ENCODE data around the gene RARRES1.

RARRES1 gene

DNA sequence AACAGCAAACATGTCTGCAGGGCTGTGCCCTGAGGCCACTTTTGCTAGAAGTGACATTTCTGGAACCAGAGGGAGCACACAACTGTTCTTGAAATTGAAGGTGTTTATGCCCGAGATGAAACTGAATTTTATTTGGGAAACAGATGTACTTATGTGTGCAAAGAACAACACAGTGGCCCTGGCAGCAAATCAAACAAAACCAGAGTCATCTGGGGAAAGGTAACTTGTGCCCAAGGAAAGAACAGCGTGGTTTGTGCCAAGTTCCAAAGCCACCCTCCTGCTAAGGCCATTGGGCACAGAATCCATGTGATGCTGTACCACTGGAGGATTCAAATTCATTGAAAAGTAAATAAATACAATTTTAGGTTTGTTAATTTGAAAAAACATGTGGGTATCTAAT is 31.2 kb upstream of the RARRES1 start:
- no peak for DNase-seq

DNA sequence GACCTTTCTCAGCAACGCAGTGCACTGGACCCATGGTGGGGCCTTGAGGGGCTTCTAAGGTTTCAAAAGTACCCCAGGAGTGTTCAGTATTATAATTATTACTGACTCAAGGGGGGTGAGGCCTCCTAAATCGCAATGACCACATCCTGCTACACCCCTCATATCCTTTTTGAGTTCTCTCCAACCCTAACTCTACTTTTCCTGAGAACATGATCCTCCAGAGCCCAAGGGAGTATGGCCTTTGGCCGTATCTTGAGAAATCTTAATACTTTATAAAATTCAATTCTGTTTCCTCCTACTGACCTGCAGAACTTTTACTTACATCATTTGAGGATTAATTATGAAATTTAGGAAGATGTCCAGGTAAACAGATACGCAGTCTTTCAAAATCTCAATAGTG is 30.4 kb upstream of the RARRES1 start:
- no peak for DNase-seq

DNA sequence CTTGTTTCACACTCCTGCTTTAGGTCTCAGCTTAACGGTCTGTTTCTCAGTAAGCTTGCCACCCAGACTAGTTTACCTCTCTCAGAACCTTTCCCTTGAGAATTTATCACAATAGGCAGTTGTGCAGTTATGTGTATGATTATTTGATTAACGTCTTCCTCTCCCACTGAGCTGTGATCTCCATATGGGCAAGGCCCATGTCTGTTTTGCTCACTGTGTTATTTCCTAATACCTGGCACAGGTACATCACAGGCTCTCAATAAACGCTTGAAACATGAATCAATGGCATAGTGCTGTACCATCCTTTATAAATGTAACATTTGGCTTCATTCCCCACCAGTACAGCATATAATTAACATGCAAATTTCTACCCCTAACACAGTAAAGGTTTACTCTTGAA is 29.1 kb upstream of the RARRES1 start:
- no peak for DNase-seq

DNA sequence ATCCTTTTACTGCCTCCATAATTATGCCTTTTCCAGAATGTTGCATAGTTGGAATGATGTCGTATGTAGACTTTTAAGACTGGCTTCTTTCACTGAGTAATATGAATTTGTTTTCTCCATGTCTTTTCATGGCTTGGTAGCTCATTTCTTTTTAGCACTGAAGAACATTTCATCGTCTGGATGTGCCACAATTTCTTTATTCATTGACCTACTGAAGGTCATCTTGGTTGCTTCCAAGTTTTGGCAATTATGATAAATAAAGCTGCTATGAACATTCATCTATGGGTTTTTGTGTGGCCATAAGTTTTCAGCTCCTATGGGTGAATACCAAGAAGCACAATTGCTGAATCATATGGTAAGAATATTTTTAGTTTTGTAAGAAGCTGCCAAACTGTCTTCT is 23.2 kb upstream of the RARRES1 start:
- no peak for DNase-seq

GRCh38 chr3:158753854-158754253 is 21.6 kb upstream of the RARRES1 start:
- DNase-seq, result no peak

DNA sequence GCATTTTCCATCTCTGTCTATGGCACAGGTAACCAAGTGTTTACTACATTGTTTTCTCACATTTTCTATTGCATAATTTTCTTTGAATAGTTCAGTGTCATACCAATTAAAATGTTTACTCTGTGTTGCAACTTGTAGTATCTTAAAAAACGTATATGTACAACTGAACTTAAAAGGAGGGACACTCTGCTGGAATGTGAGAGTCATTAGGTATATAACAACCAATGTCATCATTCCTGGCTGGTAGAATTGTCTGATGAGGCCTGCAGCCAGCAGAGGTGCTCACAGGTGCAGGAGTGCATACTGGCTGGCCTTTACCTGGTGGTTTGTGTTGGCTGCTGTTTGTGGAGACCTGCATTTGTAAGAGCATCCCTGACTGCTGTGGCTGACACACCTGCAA is 19.1 kb upstream of the RARRES1 start:
- DNase-seq, result no peak

DNA sequence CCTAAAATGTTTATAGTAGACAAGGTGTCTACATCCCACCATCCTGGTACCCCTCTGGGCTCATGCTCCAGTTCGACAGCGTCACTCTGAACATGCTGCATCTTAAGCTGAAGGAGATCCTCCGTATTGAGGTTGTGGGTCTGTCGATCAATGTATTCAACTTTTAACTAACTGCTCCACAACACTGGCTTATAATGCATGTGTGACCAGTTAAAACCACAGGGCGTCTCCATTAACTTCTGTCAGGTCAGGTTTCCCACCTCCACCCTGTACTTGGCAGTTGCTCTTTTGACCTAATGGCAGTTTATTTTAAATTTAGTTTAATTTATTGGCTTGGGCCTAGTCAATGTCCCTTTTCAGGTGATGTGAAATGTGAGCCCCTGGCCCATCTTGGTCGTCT is 17.8 kb upstream of the RARRES1 start:
- no peak for DNase-seq

GRCh38 chr3:158749526-158749925 is 17.3 kb upstream of the RARRES1 start:
- DNase-seq, result no peak

DNA sequence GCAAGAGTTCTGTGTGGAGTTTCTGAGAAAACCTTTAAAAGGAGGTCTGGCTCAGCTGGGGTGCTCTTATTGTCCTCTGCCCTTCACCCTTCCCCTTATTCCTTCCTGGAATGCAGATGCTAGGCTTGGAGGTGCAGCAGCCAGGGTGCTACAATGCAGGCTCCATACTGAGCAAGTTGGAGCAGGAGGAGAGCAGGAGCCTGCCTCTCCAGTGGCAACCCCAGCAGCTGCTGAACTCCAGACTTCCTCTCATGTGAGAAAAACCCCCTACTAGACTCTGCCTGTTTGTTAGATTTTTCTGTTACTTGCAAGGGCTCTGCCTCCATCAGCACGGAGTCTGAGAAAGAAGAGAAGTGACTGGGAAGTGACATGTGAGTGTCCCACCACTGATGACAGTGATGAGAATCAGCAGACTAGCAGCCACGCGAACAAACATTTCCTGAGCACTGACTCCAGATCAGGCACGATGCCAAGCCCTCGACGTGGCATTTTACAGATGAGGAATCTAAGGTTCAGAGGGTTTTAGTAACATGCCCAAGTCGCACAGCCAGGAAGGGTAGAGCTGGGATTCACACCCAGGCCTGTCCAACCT is 16.1 kb upstream of the RARRES1 start:
- DNase-seq, result no peak

DNA sequence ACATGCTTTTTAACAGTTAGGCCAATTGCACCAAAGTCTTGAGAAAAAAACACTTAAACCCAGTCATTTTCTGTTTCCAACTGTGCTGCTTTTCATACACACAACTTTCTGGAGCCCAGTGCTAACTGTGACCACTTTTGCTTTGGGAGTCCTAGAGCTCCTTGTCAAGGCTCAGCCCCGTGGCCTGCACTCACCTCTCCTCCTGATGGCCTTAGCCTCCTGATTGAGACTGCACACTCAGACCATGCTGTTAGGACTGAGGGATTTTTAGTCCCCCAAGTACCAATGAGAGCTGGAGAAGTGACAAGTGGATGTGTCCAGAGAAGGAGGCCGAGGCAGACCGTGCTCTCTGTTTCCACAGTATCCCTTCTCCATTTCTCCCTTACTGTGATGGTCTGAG is 15.2 kb upstream of the RARRES1 start:
- DNase-seq, result no peak

- DNase-seq, result no peak
Observed at GRCh38 chr3:158745551-158745950, 13.3 kb upstream of the RARRES1 start.

- no peak for DNase-seq
Observed at GRCh38 chr3:158744567-158745288, 12.5 kb upstream of the RARRES1 start.

DNA sequence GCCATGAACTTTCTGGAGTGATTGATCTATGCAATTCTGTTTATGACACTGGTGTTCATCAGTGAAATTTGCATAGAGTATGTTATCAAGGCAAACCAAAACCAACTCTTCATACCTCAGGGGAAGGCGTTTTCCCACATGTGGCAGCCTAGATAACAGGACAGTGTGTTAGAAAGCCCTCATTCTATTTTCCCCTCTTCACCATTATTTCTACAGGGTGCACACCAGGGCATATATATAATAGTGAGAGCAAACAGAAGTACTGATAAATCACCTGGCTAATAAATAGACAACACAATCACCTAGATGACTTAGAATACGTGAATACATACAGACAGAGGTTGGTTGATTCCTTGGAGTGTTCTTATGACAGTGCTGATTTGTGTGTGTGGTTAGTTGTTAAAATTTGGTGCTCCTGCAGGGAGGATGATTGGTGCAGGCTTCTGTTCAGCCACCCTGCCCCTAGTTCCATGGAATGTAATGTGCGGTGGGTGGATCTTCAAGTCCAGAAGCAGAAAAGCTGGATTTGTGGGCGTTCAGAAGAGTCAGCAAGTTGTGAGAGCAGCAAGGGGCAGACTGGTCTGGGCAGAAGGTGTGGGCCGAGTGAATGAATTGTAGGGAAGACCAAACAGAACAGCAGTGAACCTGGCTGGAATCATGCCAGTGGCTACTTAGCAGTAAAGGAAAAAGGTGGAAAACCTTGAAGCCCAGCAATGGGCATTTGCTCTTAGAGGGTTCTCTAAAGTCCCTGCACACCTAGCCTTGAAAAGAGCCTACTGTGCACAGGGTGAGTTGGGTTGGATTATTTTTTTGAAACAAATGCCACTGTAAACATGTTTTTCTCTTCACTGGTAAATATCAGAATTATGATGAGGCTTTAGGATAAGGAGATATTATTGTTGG is 11.7 kb upstream of the RARRES1 start:
- no peak for DNase-seq

GRCh38 chr3:158742871-158743663 is 10.8 kb upstream of the RARRES1 start:
- DNase-seq, result no peak

- no peak for DNase-seq
Observed at GRCh38 chr3:158739661-158740060, 7.4 kb upstream of the RARRES1 start.

GRCh38 chr3:158739078-158739477 is 6.8 kb upstream of the RARRES1 start:
- no peak for DNase-seq

- no peak for DNase-seq
Observed at GRCh38 chr3:158738653-158739052, 6.4 kb upstream of the RARRES1 start.

- no peak for DNase-seq
Observed at GRCh38 chr3:158737976-158738615, 5.8 kb upstream of the RARRES1 start.

DNA sequence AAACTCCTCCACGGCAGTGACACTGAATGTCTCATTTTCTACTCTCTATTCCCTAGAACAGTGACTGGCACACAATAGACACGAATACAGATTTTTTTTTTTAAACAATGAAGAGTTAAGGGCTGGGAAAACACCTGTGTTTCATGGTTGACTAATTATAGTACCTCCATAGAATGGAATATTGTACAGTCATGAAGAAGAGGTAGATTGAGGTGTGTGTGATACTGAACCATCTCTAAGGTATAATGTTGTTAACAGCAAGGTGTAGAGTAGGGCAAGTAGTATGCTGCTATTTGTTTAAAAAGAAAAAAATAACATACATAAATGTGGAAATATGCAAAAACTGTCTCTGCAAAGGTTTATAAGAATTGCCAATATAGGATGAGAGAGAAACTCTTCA is 5.2 kb upstream of the RARRES1 start:
- no peak for DNase-seq

DNA sequence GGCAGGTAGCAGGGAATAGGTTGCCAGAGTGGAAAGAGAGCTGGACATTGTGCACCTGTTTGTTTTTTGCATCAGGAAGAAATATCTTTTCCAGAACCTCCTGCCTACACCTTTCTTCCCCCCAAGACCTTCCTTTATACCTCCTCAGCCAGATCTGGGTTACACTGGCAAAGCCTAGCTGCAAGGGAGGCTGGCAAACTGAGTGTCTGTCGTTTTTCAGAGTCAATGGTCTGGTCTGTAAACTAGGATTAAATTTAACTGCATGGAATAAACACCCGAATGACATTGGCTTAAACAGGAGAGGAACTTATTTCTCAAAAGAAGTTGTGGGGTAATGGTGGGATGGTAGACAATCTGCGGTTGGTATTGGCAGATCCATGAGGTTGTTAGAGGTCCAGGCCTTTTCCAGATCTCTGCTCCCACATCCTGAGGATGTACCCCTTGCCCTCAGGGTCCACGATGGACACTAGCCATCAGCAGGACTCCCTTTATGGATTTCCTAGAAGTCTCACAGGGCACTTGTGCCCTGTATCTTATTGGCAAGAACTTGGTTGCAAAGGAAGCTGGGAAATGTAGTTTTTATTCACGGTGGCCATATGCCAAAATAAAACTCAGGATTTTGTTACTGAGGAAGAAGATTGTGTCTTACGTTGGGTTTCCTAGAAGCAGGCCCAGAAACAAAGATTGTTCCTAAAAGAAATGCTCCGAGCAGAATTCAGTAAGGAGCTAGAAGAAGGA is 3.2 kb upstream of the RARRES1 start:
- no peak for DNase-seq

GRCh38 chr3:158733656-158734055 is 1.4 kb upstream of the RARRES1 start:
- DNase-seq, result no peak

- no peak for DNase-seq
Observed at GRCh38 chr3:158732856-158733200, 571 bp upstream of the RARRES1 start.
